Head of caudate nucleus (tissue), 42 donors: ENCODE measurements around the gene TNFRSF18.
"Not testable (repeated sequence)": the region's sequence is repeated elsewhere in the genome, so short reads cannot be mapped to it uniquely, and the experiment has no call there.

Experiments
- DNase-seq, 42 donors: peaks; one replicate each; pipeline versions ENCODE4 v3.0.0 to v3.0.0-alpha.2; 2020 to 2021; ENCODE audit warnings: mixed read lengths in 7 of 42
- intact Hi-C: fragments of 100-400 bp; cut with DNase I; formaldehyde crosslinking; loops from one replicate; pipeline ENCODE4 v1.15.0; 2022

Gene TNFRSF18

GRCh38 chr1:1185101-1185765 lies 21.2 kb downstream of the TNFRSF18 start:
- intact Hi-C loops, result no loop called here
- peak in 37 of 42 donors; percentile 10 to 78 (median 54) for DNase-seq

GRCh38 chr1:1183833-1184775 lies 22.3 kb downstream of the TNFRSF18 start:
- intact Hi-C loops, result no loop called here
- DNase-seq, result peak in 1 of 42 donors; percentile 2

- intact Hi-C loops, result no loop called here
- peak in 1 of 42 donors; percentile 2 for DNase-seq
Observed at GRCh38 chr1:1183221-1183747, 23.1 kb downstream of the TNFRSF18 start.

- intact Hi-C loops, result no loop called here
- peak in 1 of 42 donors; percentile 2 for DNase-seq
Observed at GRCh38 chr1:1182491-1183220, 23.7 kb downstream of the TNFRSF18 start.

- intact Hi-C loops, result no loop called here
- DNase-seq, result no peak
Observed at GRCh38 chr1:1181938-1182410, 24.4 kb downstream of the TNFRSF18 start.

GRCh38 chr1:1181129-1181937 lies 25.1 kb downstream of the TNFRSF18 start:
- intact Hi-C loops, result no loop called here
- peak in 1 of 42 donors; percentile 2 for DNase-seq

GRCh38 chr1:1179983-1180861 lies 26.2 kb downstream of the TNFRSF18 start:
- intact Hi-C loops, result no loop called here

GRCh38 chr1:1179346-1179982 lies 26.9 kb downstream of the TNFRSF18 start:
- peak in 1 of 42 donors; percentile 1 for DNase-seq
- intact Hi-C loops, result no loop called here

More at GRCh38 chr1:1179983-1180861, 26.2 kb downstream of the TNFRSF18 start:
- peak in 1 of 42 donors; percentile 3 for DNase-seq

GRCh38 chr1:1178794-1179331 lies 27.5 kb downstream of the TNFRSF18 start:
- peak in 1 of 42 donors; percentile 0 for DNase-seq
- intact Hi-C loops, result no loop called here

GRCh38 chr1:1177452-1178206 lies 28.8 kb downstream of the TNFRSF18 start:
- DNase-seq, result peak in 1 of 42 donors; percentile 0
- intact Hi-C loops, result no loop called here

- DNase-seq, result no peak
- intact Hi-C loops, result no loop called here
Observed at GRCh38 chr1:1176931-1177330, 29.5 kb downstream of the TNFRSF18 start.

- peak in 1 of 42 donors; percentile 0 for DNase-seq
- intact Hi-C loops, result not testable (repeated sequence)
Observed at GRCh38 chr1:1176063-1176761, 30.2 kb downstream of the TNFRSF18 start.

- intact Hi-C loops, result no loop called here
- peak in 2 of 42 donors; percentile 14 to 30 for DNase-seq
Observed at GRCh38 chr1:1175221-1176062, 30.9 kb downstream of the TNFRSF18 start.

GRCh38 chr1:1173793-1174415 lies 32.5 kb downstream of the TNFRSF18 start, which contains the start of gene TTLL10:
TTLL10 (plus strand) TSS chr1:1173880; CDS start chr1:1179216, 5,336 bp downstream.
- DNase-seq, result peak in 1 of 42 donors; percentile 4
- intact Hi-C loops, result no loop called here
